GM12878 (cell line): ENCODE measurements around the gene MYL12B. TPM values are rescaled to one million over a fixed set of nuclear protein-coding genes. Genes with fewer than 3 reads are reported as not detected.
"Not testable (repeated sequence)": the region's sequence is repeated elsewhere in the genome, so short reads cannot be mapped to it uniquely, and the experiment has no call there.

Experiments
- ATAC-seq: fragments of 200-7000 bp; cut with Tn5 transposase; 3 replicates; pipeline ENCODE4 v1.9.1; 2020; ENCODE audit warnings: mild to moderate bottlenecking, moderate library complexity
- BruUV-seq: library from RNA; stranded (reverse); fragments of 400-500 nt; replicated peaks from 2 replicates; lab custom pipeline; 2021; lab: Mats Ljungman, UMichigan
- CTCF ChIA-PET: fragments of 300-600 bp; sonication (Branson Sonifier 250); formaldehyde crosslinking; extraction: SDS; loops from one replicate; lab custom pipeline; 2021; ENCODE audit warnings: inconsistent platforms; lab: Yijun Ruan, JAX
- POLR2A ChIA-PET: fragments of 350-600 bp; formaldehyde crosslinking; extraction: SDS; loops from one replicate; lab custom pipeline; 2021; ENCODE audit warnings: inconsistent platforms; lab: Charles Lee
- RAD21 ChIA-PET: fragments of 300-600 bp; sonication (Branson Sonifier 250); formaldehyde crosslinking; loops from one replicate; lab custom pipeline; 2023; ENCODE audit warnings: antibody characterized with exemption; ENCODE audit not compliant: unreplicated experiment; lab: Charles Lee
- SMC1A ChIA-PET: fragments of 300-600 bp; sonication (Branson Sonifier 250); formaldehyde crosslinking; loops from one replicate; lab custom pipeline; 2023; ENCODE audit not compliant: unreplicated experiment, uncharacterized antibody; lab: Charles Lee
- DNase-seq: peaks from one replicate; pipeline ENCODE4 v3.0.0-alpha.2; 2011; ENCODE audit warnings: low read depth, low spot score
- FAIRE-seq: peaks from 3 replicates; lab custom pipeline; 2011; peaks lifted over from hg19 to GRCh38; lab: Jason Lieb, UNC
- H2AFZ ChIP-seq: 2 replicates; pipeline ENCODE4 v1.6.0; 2011; ENCODE audit warnings: low read depth, low read length, control low read depth; ENCODE audit not compliant: control insufficient read depth
- H3K27ac ChIP-seq: 2 replicates; pipeline ENCODE4 v1.5.1; 2011; ENCODE audit warnings: control low read depth; ENCODE audit not compliant: control insufficient read depth, insufficient read depth
- H3K27me3 ChIP-seq, 2 experiments: replicated peaks in 1 of 2; 2 replicates each; pipeline versions ENCODE4 v1.6.0 to v1.6.1; 2011; ENCODE audit warnings: low read length in 1 of 2; ENCODE audit not compliant: control insufficient read depth in 2 of 2, insufficient read depth in 2 of 2
- H3K36me3 ChIP-seq, 2 experiments: 2 replicates each; pipeline ENCODE4 v1.5.1; 2011; ENCODE audit warnings: low read length in 1 of 2; ENCODE audit not compliant: control insufficient read depth in 2 of 2, insufficient read depth in 2 of 2
- H3K4me1 ChIP-seq: 2 replicates; pipeline ENCODE4 v1.6.1; 2011; ENCODE audit warnings: mild to moderate bottlenecking, low read length, moderate library complexity, mixed read lengths; ENCODE audit not compliant: control insufficient read depth, insufficient read depth
- H3K4me2 ChIP-seq: 2 replicates; pipeline ENCODE4 v1.6.0; 2011; ENCODE audit warnings: control low read depth; ENCODE audit not compliant: control insufficient read depth, insufficient read depth
- H3K4me3 ChIP-seq: fragments of 200-600 bp; sonication (generic); 2 replicates; pipeline ENCODE4 v1.5.1; 2016
- H3K79me2 ChIP-seq: 2 replicates; pipeline ENCODE4 v1.6.0; 2011; ENCODE audit warnings: low read length; ENCODE audit not compliant: control insufficient read depth, insufficient read depth
- H3K9ac ChIP-seq: 2 replicates; pipeline ENCODE4 v1.8.0; 2011; ENCODE audit warnings: low read length, control low read depth, mixed read lengths; ENCODE audit not compliant: control insufficient read depth, insufficient read depth
- H3K9me3 ChIP-seq: replicated peaks from 3 replicates; pipeline ENCODE4 v1.5.1; 2011; ENCODE audit warnings: mild to moderate bottlenecking, low read length; ENCODE audit not compliant: control insufficient read depth, insufficient read depth
- H4K20me1 ChIP-seq: 2 replicates; pipeline ENCODE4 v1.6.0; 2011; ENCODE audit not compliant: control insufficient read depth, insufficient read depth
- ASH2L ChIP-seq: fragments of 300-600, 200-600 bp; sonication (generic); IDR thresholded peaks from 2 replicates; pipeline ENCODE4 v1.6.1; 2017; ENCODE audit warnings: low read depth, mild to moderate bottlenecking, borderline replicate concordance
- ATF2 ChIP-seq: IDR thresholded peaks from 2 replicates; pipeline ENCODE4 v1.6.1; 2012; ENCODE audit warnings: low read length, inconsistent platforms
- ATF3 ChIP-seq: IDR thresholded peaks from 2 replicates; pipeline ENCODE4 v1.6.1; 2011; ENCODE audit warnings: low read depth, mild to moderate bottlenecking, low read length, moderate library complexity, borderline replicate concordance; ENCODE audit errors: extremely low read depth
- NBN ChIP-seq: fragments of 450-650 bp; IDR thresholded peaks from 2 replicates; pipeline ENCODE4 v1.6.1; 2016
- POLR2AphosphoS5 ChIP-seq: IDR thresholded peaks from 2 replicates; pipeline ENCODE4 v1.6.1; 2011; ENCODE audit warnings: mild to moderate bottlenecking, low read length, inconsistent platforms
- SIN3A ChIP-seq: IDR thresholded peaks from 2 replicates; pipeline ENCODE4 v1.6.1; 2012; ENCODE audit warnings: low read depth, low read length, improper control_type of control experiment
- WGBS: methylation state at CpG from one replicate; pipeline ENCODE4 v1.1.6; 2016; ENCODE audit warnings: low lambda C conversion rate; ENCODE audit not compliant: insufficient replicate concordance, insufficient coverage; ENCODE audit errors: missing lambda C conversion rate; 5-methylcytosine and 5-hydroxymethylcytosine counted together
- in situ Hi-C: fragments of 300-500 bp; cut with MboI; formaldehyde crosslinking; loops from 9 replicates; pipeline ENCODE4 v1.14.3; 2018; ENCODE audit warnings: mixed read lengths
- intact Hi-C: fragments of 100-400 bp; cut with micrococcal nuclease; formaldehyde crosslinking; loops from one replicate; pipeline ENCODE4 v1.14.2; 2022; ENCODE audit not compliant: unreplicated experiment
- polyA plus RNA-seq, 11 experiments: library from polyadenylated mRNA; depleted of rRNA in 4 of 11; unstranded in 6 of 11; stranded (reverse) in 5 of 11; fragments of >200 nt; fragmentation: Nextera tagmentation in 4 of 11; fragmentation: Illumina TruSeq in 1 of 11; extraction: Ambion mirVana in 4 of 11; extraction: Trizol in 1 of 11; gene quantifications; 1 replicate in 1 of 11; 2 replicates in 10 of 11; pipeline versions ENCODE4 v1.2.1 to v1.2.3, GENCODE V29; 2011 to 2016; ENCODE audit warnings: inconsistent platforms in 2 of 11, missing spikeins in 2 of 11, low read depth in 1 of 11
- total RNA-seq, 4 experiments: library from RNA; depleted of rRNA in 3 of 4; stranded (reverse); fragments of >200 nt in 3 of 4; fragmentation: Illumina TruSeq in 1 of 4; extraction: Trizol in 1 of 4; gene quantifications; 2 replicates each; pipeline versions ENCODE4 v1.2.1 to v1.2.3, GENCODE V29; 2013 to 2021

MYL12B gene
- total and polyA plus RNA-seq, 10 of the 15 experiments (the other 5 are each of a cell fraction or from before 2014, with no cell fraction given): 179 to 739 (median 400) TPM

GRCh38 chr18:3219241-3219630 is 42.7 kb upstream of the MYL12B start:
- 0 out of 2 replicates have a peak, but pooled peaks cover 2% of the 10 kb centered on the region for H3K4me1 ChIP-seq
- H3K36me3 ChIP-seq: no peaks in the 10 kb centered on the region
- no TSS peak for BruUV-seq
- H2AFZ ChIP-seq: no peak overlapping the region
- RAD21 ChIA-PET: no interaction called here
- POLR2A ChIA-PET: interaction anchor here (0.5 kb wide), 1 partner anchor 13 kb away, joined by 4 read pairs; no protein-coding TSS in a partner anchor
- no peaks in the 10 kb centered on the region for H3K27me3 ChIP-seq
- no peak overlapping the region for H3K9ac ChIP-seq
- no peak overlapping the region for H3K27ac ChIP-seq
- TF ChIP-seq NBN (no peak), POLR2AphosphoS5 (no peak)
- CTCF ChIA-PET: interaction anchor here (0.7 to 2.3 kb wide), 3 partner anchors 20 to 94 kb away, joined by 3 to 8 read pairs (median 3); no protein-coding TSS in a partner anchor
- no peak overlapping the region for H3K4me2 ChIP-seq
- SMC1A ChIA-PET: interaction anchor here (0.6 to 1.7 kb wide), 4 partner anchors 44 to 83 kb away, joined by 3 read pairs; no protein-coding TSS in a partner anchor
- in situ Hi-C loops: no loop called here
- no peaks in the 10 kb centered on the region for H4K20me1 ChIP-seq
- 90% methylated on average over 8 of the region's 8 CpGs for WGBS
- no peaks in the 10 kb centered on the region for H3K79me2 ChIP-seq
- DNase-seq (no peak), FAIRE-seq (no peak), ATAC-seq (no peak)
- intact Hi-C loops: no loop called here
- H3K9me3 ChIP-seq: no peaks in the 10 kb centered on the region
- no peak overlapping the region for H3K4me3 ChIP-seq

- 76% methylated on average over 9 of the region's 9 CpGs for WGBS
- ATAC-seq (no peak), DNase-seq (no peak), FAIRE-seq (no peak)
- no peaks in the 10 kb centered on the region for H3K9me3 ChIP-seq
- ChIA-PET CTCF (interaction anchor here (0.7 to 2.3 kb wide), 5 partner anchors 10 to 95 kb away, joined by 3 to 8 read pairs (median 3); no protein-coding TSS in a partner anchor), POLR2A (interaction anchor here (0.5 kb wide), 1 partner anchor 12 kb away, joined by 4 read pairs; no protein-coding TSS in a partner anchor), RAD21 (no interaction called here), SMC1A (interaction anchor here (0.6 to 1.7 kb wide), 5 partner anchors 9 to 203 kb away, joined by 3 read pairs; no protein-coding TSS in a partner anchor)
- in situ Hi-C loops (no loop called here), intact Hi-C loops (no loop called here)
- H4K20me1 ChIP-seq: no peaks in the 10 kb centered on the region
- no peak within 1 kb of the TSS for H3K4me3 ChIP-seq
- H3K9ac ChIP-seq: no peak within 1 kb of the TSS
- no peak within 1 kb of the TSS for H3K27ac ChIP-seq
- H3K27me3 ChIP-seq: no peaks in the 10 kb centered on the region
- H3K79me2 ChIP-seq: no peaks in the 10 kb centered on the region
- no peak for TF ChIP-seq SIN3A
- TF ChIP-seq ATF2: no peak
- TF ChIP-seq ASH2L: no peak
- TF ChIP-seq ATF3: no peak
- H3K36me3 ChIP-seq: no peaks in the 10 kb centered on the region
- BruUV-seq: no TSS peak
- H3K4me2 ChIP-seq: no peak within 1 kb of the TSS
- H2AFZ ChIP-seq: no peak within 1 kb of the TSS
- 0 out of 2 replicates have a peak, but pooled peaks cover 2% of the 10 kb centered on the region for H3K4me1 ChIP-seq
These were observed 42.1 kb upstream of the MYL12B start, which contains the start of gene MYOM1 for GRCh38 chr18:3219631-3220335. Gene MYOM1 (minus strand): TSS chr18:3219968. CDS start chr18:3215223, 4,745 bp downstream.

- H3K4me1 ChIP-seq, H4K20me1 ChIP-seq, POLR2A ChIA-PET, H3K4me2 ChIP-seq, in situ Hi-C loops, H3K36me3 ChIP-seq, H3K79me2 ChIP-seq, ATAC-seq, H3K9ac ChIP-seq, FAIRE-seq, H3K4me3 ChIP-seq, DNase-seq, intact Hi-C loops, H3K27me3 ChIP-seq, H3K27ac ChIP-seq, RAD21 ChIA-PET, H2AFZ ChIP-seq, H3K9me3 ChIP-seq, BruUV-seq: not testable (repeated sequence)
- SMC1A ChIA-PET: interaction anchor here (1.0 to 1.7 kb wide), 4 partner anchors 8 to 204 kb away, joined by 3 to 5 read pairs (median 3); no protein-coding TSS in a partner anchor
- CTCF ChIA-PET: interaction anchor here (0.8 to 1.8 kb wide), 4 partner anchors 9 to 54 kb away, joined by 3 to 5 read pairs (median 4); no protein-coding TSS in a partner anchor
- 72% methylated on average over 4 of the region's 4 CpGs for WGBS
These were observed 41.1 kb upstream of the MYL12B start for GRCh38 chr18:3220868-3221267.
